GM08714 (cell line): ENCODE results near the gene UPK3BL2.
"Not testable (repeated sequence)": the region's sequence is repeated elsewhere in the genome, so short reads cannot be mapped to it uniquely, and the experiment has no call there.

Experiments
- H3K4me3 ChIP-seq: fragments of 200-500 bp; sonication (Bioruptor generic); 2 replicates; pipeline ENCODE4 v1.5.1; 2014; ENCODE audit warnings: mild to moderate bottlenecking, low read length, inconsistent platforms

UPK3BL2 gene

GRCh38 chr7:102494473-102495149 lies 48.9 kb downstream of the UPK3BL2 start:
- not testable (repeated sequence) for H3K4me3 ChIP-seq

- not testable (repeated sequence) for H3K4me3 ChIP-seq
Observed at GRCh38 chr7:102494026-102494425, 49.5 kb downstream of the UPK3BL2 start.

- H3K4me3 ChIP-seq = not testable (repeated sequence)
Observed at GRCh38 chr7:102493220-102493935, 50.1 kb downstream of the UPK3BL2 start.

GRCh38 chr7:102490529-102491075 lies 52.9 kb downstream of the UPK3BL2 start:
- H3K4me3 ChIP-seq = not testable (repeated sequence)
